ENCODE data around the gene ZNF710. TPM values are rescaled to one million over a fixed set of nuclear protein-coding genes. Genes with fewer than 3 reads are reported as not detected.
"Not testable (repeated sequence)": the region's sequence is repeated elsewhere in the genome, so short reads cannot be mapped to it uniquely, and the experiment has no call there.

ZNF710 gene
- total RNA-seq, 1 donor: 29.1 TPM

DNA sequence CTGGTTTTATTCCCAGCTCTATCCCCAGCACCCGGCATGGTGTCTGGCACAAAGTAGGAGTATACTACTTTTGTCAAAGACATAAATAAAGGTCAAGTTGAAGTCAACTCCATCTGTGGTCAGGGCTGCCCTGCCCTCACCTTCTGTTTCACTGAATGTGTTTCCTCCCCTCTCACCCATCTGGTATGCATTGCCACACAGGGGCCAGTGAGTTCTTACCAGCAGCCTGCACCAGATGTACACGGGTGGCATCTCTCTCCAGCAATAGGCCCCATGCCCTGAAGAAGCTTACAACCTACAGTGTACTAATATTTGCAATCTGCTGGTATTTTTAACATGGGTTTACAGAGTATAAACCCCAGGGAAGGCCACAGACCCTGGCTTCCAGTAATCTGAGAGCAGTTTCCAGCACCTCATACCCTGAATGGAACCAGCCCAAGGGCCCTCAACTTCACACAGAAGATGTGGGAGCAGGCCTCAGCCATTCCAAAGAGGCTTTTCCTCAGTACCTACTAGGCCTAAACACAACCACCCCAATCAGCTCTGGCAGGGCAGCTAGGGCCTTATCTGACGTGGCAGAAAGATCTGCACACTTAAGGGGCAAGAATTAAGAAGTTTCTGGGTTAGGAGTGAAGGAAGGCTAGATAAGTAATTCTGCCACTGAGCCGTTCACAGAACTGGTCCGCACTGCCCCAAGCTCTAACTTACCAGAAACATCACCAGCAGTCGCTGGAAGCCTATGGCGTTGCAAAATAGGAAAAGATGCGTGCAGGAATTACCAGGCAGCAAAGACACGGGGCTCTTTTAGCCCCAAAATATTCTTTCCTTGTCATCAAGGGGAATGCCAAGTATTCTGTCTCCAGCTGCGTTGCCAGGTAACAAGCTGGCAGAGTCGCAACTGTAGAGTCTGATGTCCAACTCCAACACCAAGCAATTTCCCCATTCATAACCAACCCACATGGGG, 99.0 kb downstream of the ZNF710 start:
- peak in 1 of 3 donors; percentile 70 for DNase-seq (ENCODE audit: low read depth in 2 of 3, low spot score in 2 of 3)

DNA sequence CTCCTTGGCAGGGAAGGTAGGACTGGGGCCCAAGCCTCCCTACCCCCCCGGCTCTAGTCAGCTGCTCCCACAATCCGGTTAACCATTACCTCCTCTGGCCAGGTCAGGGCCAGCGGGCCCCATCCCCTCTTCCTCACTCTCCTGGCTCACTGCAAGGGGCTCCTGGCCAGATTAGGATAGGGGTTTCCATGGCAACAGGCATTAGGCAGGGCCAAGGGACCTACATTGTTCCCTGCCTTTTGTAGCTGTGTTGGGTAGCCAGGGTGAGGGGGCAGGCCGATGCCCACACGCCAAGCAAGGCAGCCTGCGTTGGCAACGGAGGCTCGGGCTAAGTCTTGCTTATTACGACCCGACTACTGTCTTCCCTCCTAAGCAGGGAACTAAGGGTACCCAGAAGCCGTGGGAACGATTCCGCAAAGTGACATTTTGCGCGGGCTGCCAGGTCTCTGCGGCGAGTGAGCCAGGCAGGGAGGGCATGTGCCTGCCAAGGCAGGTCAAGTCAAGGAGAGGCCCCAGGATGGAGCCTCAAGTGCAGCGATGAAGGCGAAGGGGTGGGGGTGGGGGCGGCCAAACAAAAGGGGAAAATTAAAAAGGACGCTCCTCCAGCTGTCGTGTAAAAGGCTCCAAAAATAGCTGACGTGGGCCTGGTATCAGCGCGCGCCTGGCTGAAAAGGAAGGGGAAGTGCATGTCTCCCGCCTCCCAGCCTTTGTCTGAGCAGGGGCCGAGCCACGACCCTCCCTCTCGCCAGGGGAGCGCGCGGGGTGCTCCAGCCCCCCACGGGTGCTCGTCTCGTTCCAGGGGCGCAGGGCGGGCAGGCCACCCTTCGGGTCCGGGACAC, 100.2 kb downstream of the ZNF710 start:
- DNase-seq (ENCODE audit: low read depth in 2 of 3, low spot score in 2 of 3): peak in 2 of 3 donors; percentile 63 to 70

DNA sequence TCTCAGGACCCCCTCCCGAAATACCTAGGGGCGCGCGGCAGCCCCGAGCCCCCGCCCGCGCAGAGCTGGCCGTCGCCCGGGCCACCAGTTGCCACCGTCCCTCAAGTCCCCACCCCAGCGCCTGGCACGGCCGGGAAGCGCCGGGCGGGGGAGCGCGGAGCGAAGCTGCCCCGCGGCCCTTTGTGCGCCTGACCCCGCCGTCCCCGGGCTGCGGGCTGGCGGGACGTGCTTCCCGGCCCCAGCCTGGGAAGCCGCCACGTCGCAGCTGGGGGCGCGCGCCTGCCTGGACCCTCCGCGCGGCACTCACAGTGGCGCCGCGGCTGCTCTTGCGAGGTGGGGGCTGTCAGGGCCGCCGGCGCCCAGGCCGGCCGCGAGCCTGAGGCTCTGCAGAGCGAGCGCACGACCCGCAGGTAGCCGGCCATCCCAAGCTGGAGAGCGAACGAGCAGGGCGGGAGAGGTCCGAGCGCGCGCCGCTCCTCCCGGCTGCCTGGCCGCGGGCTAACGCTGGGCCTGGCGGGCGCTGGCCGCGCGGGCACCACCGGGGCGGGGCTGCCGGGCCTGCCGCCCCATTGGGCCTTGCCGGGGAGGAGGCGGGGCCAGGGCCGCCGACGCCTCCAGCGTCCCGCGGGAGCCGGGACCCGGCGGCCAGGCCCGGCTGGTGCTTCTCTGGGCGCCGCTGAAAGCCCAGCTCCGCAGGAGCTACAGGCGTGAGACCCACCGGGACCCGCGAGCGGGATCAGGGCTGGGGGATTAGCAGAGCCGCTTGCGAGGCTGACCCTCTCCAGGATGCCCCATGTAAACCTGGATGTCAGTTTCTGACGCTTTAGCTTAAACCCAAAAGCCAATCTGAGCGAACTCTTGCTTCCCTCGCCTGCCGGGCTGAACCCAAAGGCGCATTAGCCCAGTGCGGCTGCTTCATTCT, 101.1 kb downstream of the ZNF710 start, which contains the start of gene IDH2:
IDH2 (minus strand) TSS at position 500 of the 922 bp plus-strand sequence; CDS start at position 422, 78 bp downstream.
- peak; percentile 50 to 76 (median 74) for DNase-seq (ENCODE audit: low read depth in 2 of 3, low spot score in 2 of 3)

DNA sequence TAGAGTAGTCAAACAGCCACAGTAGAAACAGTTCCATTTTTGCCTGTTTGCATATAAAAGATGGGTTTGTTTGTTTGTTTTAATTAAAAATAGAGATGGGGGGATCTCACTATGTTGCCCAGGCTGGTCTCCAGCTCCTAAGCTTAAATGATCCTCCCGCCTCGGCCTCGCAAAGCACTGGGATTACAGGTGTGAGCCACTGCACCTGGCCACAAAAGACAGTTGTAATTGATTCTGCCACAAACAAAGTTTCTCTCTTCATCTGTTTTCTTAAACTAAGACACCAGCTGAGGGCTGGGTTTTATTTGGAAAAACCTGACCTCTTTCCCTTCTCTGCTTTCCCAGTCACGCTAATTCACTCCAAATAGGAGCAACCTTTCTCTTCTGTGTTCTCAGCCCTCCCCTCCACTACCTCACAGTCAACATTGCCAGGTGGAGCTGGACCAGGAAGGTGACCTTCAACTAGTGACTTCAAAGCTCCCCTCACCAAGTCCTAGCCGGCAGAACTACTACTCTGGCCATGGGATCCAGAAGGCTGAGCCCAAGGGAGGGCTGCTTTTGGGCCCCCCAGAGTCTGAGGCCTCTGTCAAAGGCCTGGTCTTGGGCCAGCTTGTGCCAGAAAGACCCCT, 102.7 kb downstream of the ZNF710 start:
- no peak for DNase-seq (ENCODE audit: low read depth in 2 of 3, low spot score in 2 of 3)

DNA sequence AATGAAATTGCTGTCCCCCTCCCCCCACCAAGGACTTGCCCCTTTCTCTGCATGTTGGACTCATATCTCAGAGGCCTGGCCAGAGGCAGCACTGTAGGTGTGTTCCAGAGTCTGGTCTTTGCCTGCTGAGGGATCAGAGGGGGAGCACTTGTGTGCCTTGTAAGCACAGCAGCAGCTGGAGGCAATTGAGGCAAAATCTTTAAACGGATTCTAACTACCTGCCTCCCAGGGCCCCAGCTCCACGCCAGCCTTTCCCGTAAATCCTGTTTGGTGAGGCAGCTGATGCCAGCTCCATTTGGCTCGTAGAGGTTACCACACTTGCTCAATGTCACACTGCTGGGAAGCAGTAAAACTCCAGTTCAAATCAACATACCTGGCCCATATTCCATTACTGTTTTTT, 103.4 kb downstream of the ZNF710 start:
- DNase-seq (ENCODE audit: low read depth in 2 of 3, low spot score in 2 of 3): no peak

DNA sequence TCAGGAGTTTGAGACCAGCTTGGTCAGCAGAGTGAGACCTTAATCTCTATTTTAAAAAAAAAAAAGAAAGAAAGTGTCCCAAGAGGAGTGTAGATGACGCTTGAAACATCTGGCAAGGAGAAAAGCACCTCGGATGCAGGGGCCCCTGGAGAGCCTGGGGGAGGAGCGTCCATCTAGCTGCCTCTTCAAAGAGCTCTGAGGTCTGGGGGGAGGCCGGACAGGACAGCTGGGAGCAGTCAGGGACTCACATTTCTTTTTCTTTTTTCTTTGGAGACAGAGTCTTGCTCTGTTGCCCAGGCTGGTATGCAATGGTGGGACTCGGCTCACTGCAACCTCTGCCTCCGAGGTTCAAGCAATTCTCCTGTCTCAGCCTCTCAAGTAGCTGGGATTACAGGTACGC, 104.4 kb downstream of the ZNF710 start:
- no peak for DNase-seq (ENCODE audit: low read depth in 2 of 3, low spot score in 2 of 3)

DNA sequence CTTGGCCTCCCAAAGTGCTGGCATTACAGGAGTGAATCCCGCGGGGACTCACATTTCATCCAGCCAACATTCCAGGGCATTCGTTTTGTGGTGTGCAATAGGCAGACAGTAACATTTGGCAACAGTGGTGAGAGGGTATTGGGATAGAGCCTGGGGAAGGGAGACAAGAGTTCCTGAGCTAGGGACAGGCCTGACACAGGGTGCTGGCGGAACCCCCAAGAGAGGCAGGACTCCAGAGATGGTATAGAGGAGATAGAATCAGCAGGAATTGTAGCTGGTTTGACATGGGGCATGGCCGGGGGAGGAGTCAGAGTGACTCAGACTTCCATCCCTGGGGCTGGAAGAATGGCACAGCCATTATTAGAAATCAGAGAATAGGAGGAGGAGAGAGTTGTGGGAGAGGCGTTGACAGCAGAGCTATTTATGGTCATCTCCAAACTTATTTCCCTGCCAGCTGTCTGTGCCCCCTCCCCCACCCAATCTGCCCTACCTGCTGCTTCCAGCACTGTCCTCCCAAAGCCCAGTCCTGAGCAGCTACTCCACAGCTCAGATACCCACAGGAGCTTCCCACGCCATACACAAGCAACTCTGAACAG, 105.5 kb downstream of the ZNF710 start:
- DNase-seq (ENCODE audit: low read depth in 2 of 3, low spot score in 2 of 3): no peak

DNA sequence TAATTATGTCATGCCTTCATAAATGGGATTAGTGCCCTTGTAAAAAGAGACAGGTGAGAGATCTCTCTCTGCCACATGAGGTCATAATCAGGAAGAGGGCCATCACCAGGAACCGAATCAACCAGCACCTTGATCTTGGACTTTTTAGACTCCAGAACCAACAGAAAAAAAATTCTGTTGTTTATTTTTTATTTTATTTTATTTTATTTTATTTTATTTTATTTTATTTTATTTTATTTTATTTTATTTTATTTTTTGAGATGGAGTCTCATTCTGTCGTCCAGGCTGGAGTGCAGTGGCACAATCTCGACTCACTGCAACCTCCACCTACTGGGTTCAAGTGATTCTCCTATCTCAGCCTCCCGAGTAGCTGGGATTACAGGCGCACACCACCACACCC, 106.9 kb downstream of the ZNF710 start:
- DNase-seq (ENCODE audit: low read depth in 2 of 3, low spot score in 2 of 3): not testable (repeated sequence)

DNA sequence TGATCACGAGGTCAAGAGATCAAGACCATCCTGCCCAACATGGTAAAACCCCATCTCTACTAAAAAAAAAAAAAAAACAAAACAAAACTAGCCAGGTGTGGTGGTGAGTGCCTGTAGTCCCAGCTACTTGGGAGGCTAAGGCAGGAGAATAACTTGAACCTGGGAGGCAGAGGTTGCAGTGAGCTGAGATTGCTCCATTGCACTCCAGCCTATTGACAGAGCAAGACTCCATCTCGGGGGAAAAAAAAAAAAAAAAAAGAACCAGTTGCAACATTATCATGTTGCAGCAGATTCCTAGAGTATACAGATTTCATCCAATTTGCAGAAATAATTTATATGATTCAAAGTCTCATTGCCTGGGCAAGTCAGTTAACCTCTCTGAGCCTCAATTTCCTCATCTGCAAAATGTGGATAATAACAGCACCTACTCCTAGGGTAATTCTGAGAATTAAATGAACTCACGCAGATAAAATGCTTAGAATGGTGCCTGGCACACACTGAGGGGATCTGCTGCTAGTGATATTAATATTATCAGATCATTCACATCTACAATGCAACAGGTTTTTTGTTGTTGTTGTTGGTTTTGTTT, 108.1 kb downstream of the ZNF710 start:
- DNase-seq (ENCODE audit: low read depth in 2 of 3, low spot score in 2 of 3): not testable (repeated sequence)

DNA sequence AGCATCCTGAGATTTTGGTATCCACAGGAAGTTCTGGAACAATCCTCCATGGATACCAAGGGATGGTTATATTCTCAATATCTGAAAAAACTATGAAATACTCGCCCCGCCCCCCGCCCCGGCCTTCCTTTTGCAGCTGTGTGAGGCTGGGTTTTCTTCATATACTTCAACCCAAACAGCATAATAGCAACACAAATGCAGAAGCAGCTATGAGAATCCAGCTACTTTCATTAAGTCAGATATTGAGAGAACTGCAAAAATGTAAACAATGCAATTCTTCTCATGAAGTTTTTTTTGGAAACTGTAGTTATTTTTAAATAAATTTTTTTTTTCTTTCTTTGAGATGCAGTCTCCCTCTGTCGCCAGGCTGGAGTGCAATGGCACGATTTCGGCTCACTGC, 112.0 kb downstream of the ZNF710 start:
- DNase-seq (ENCODE audit: low read depth in 2 of 3, low spot score in 2 of 3): no peak

DNA sequence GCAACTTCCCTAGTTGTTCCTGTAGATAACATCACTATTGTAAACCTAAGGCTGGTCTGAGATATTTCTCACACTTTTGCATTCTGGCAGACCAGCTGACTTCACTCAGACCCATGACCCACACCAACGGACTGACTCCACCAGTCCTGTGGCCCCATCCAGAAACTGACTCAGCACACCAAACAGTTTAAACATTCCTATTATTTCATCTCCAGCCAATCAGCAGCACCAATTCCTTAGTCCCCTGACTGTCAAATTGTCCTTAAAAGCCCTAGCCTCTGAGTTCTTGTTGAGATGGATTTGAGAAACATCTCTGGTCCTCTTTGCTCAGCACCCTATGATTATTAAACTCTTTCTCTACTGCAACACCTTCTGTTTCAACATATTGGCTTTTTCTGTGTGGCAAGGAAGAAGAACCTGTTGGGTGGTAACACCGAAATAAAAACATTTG, 113.4 kb downstream of the ZNF710 start:
- no peak for DNase-seq (ENCODE audit: low read depth in 2 of 3, low spot score in 2 of 3)

DNA sequence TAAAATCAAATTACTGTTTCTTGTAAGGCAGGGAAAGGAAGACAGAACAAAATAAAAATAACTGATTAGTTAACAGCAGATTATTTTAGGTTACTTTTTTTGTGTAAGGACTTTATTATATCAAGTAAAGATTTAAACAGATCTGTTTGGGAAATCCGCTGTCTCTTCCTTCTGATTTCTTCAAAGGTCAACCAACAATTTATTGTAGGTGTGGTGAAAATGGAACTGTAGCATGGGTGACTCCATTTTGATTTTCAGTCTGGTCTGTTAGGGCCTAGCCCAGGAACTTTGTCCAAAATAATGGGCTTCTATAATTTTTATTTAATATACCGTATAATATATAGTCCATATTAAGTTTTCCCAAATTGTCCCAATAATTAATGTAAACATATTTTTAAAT, 114.7 kb downstream of the ZNF710 start:
- no peak for DNase-seq (ENCODE audit: low read depth in 2 of 3, low spot score in 2 of 3)

DNA sequence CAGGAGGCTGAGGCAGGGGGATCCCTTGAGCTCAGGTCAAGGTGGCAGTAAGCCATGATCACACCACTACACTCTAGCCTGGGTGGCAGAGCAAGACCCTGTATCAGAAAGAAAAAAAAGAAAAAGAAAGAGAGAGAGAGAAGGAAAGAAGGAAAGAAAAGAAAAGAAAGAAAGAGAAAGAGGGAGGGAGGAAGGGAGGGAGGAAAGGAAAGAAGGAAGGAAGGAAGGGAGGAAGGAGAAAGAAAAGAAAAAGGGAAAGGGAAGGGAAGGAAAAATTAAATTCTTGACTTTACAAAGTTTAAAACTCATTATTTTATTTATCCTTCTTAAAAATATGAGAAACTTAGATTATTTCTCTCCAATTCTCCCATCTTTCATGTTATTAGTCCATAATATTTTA, 118.2 kb downstream of the ZNF710 start:
- no peak for DNase-seq (ENCODE audit: low read depth in 2 of 3, low spot score in 2 of 3)

DNA sequence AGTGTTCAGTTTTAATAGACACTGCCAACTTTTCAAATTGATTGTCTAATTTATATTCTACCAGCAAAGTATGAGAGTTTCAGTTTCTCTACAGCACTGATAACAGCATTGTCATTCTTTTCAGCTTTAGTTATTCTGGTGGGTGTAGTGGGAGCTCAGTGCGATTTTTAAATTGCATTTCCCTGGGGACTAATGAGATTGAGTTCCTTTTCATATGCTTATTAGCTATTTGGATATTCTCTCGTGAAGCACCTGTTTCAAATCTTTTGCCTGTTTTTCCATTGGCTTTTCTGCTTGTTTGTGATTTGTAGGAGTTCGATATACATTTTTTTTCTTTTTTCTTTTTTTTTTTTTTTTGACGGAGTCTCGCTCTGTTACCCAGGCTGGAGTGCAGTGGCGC, 120.0 kb downstream of the ZNF710 start:
- no peak for DNase-seq (ENCODE audit: low read depth in 2 of 3, low spot score in 2 of 3)

DNA sequence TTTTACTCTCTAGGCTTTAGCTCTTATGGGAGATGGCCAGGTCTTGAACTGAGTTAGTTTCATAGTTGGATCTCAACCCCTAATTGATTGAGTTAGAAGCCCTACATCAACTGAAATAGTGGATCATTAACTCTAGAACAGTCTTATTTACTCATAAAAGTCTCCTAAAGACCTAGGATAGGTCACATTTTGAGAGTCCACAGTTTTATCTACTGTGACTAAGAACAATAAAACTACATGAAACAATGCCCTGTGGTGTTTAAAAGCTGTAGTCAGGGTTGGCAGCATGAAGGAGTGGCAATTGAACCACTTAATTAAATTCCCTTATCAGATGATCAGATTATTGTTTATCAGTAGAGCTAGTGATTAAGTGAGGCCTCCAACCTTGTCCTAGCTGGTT, 123.4 kb downstream of the ZNF710 start:
- no peak for DNase-seq (ENCODE audit: low read depth in 2 of 3, low spot score in 2 of 3)

DNA sequence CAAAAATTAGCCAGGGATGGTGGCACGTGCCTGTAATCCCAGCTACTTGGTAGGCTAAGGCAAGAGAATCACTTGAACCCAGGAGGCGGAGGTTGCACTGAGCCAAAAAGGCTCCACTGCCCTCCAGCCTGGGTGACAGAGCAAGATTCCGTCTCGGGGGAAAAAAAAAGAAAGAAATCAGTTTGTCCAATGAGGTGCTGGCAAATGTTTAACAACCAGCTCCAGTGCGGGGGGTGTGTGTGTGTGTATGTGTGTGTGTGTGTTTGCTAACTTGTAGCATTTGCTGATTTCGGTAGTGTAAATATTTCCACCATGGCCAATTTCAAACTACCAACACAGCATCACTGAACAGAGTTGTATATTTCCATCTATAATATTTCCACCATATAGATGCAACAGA, 124.9 kb downstream of the ZNF710 start:
- DNase-seq (ENCODE audit: low read depth in 2 of 3, low spot score in 2 of 3): no peak

DNA sequence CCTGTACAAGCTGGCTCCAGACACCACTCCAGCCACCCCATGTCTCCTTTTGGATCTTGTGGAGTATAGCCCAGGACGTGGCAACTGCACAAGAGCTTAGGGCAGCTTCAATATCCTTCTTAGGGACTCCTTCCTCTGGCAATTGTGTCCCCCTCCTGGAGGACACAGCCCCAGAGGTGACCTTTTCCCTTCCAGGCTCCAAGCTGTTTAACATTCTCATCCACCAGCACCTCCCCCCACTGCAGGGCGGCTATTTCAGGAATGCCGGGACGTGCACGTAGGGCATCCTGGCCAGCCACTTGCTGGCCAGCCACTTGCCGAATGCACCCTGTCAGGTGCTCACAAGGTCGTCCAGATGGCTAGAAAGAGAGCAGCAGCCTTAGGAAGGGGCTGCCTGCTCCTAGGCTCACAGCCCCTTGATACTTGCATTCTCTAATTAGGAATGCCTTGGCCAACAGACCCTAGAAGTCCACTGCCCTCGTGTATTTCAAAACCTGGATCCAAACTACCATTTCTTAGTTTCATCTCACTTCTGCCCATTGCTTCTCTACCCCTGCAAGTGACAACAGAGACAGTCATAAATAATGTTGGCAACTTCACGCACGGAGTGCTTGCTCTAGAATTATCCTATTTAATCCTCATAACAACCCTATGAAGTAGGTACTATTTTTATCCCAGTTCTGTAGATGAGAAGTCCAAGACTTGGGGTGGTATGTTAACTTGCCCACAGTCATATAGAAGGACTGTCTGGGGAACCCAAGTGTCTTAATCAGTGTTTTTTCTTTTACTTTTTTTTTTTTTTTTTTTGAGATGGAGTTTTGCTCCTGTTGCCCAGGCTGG, 125.7 kb downstream of the ZNF710 start:
- no peak for DNase-seq (ENCODE audit: low read depth in 2 of 3, low spot score in 2 of 3)

DNA sequence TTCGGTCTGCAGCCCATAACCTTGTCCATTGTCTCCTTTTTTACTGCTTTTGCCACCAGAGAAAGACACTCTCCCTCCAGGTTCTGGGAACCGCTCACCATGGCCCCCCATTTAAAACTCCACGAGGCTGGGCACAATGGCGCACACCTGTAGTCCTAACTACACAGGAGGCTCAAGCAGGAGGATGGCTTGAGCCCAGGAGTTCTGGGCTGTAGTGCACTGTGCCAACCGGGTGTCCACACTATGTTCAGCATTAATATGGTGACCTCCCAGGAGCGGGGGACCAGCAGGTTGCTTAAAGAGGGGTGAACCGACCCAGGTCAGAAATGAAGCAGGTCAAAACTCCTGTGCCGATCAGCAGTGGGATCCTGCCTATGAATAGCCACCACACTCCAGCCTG, 129.2 kb downstream of the ZNF710 start:
- no peak for DNase-seq (ENCODE audit: low read depth in 2 of 3, low spot score in 2 of 3)

Measured in hematopoietic multipotent progenitor cell (in vitro differentiated cells).